Caco-2 (cell line): ENCODE measurements around the gene BAHCC1. TPM values are rescaled to one million over a fixed set of nuclear protein-coding genes. Genes with fewer than 3 reads are reported as not detected.
A peak's percentile ranks its signal among the peaks of the same experiment; 100 is the strongest.

ENCODE experiments used
- BruUV-seq: library from RNA; stranded (reverse); fragments of 400-500 nt; replicated peaks from 2 replicates; lab custom pipeline; 2021; lab: Mats Ljungman, UMichigan
- CTCF ChIA-PET: fragments of 300-600 bp; sonication (Branson Sonifier 250); formaldehyde crosslinking; loops from one replicate; lab custom pipeline; 2022; ENCODE audit warnings: antibody characterized with exemption; lab: Charles Lee
- POLR2A ChIA-PET: fragments of 300-600 bp; sonication (Branson Sonifier 250); formaldehyde crosslinking; loops from one replicate; lab custom pipeline; 2022; ENCODE audit warnings: antibody characterized with exemption; lab: Charles Lee
- DNase-seq, 2 experiments: peaks; one replicate each; pipeline versions ENCODE4 v3.0.0 to v3.0.0-alpha.2; 2020 to 2022
- H3K27me3 ChIP-seq: replicated peaks from 2 replicates; pipeline ENCODE4 v1.6.0; 2011; ENCODE audit warnings: low read length; ENCODE audit not compliant: control insufficient read depth, insufficient read depth
- H3K36me3 ChIP-seq: 2 replicates; pipeline ENCODE4 v1.5.1; 2011; ENCODE audit warnings: low read length; ENCODE audit not compliant: control insufficient read depth, insufficient read depth
- H3K4me1 ChIP-seq: fragments of 250-450 bp; sonication (Bioruptor Pico); 2 replicates; pipeline ENCODE4 v1.5.1; 2020; ENCODE audit warnings: mild to moderate bottlenecking
- H3K4me3 ChIP-seq: 2 replicates; pipeline ENCODE4 v1.5.1; 2011; ENCODE audit warnings: low read depth, mild to moderate bottlenecking, control low read depth, low read length
- H3K9me3 ChIP-seq: fragments of 250-450 bp; sonication (Bioruptor Pico); 2 replicates; pipeline ENCODE4 v1.5.1; 2020; ENCODE audit warnings: mild to moderate bottlenecking, moderate library complexity
- H3K27ac Mint-ChIP-seq: one replicate; pipeline ENCODE4 v1.8.0; 2022; ENCODE audit warnings: mixed read lengths; ENCODE audit not compliant: unreplicated experiment
- H3K27me3 Mint-ChIP-seq: one replicate; pipeline ENCODE4 v1.8.0; 2022; ENCODE audit warnings: mixed read lengths; ENCODE audit not compliant: insufficient read depth, unreplicated experiment
- H3K36me3 Mint-ChIP-seq: one replicate; pipeline ENCODE4 v1.8.0; 2022; ENCODE audit warnings: mild to moderate bottlenecking, mixed read lengths; ENCODE audit not compliant: insufficient read depth, unreplicated experiment
- H3K4me1 Mint-ChIP-seq: one replicate; pipeline ENCODE4 v1.8.0; 2022; ENCODE audit warnings: low read depth, mixed read lengths; ENCODE audit not compliant: unreplicated experiment
- H3K4me3 Mint-ChIP-seq: one replicate; pipeline ENCODE4 v1.8.0; 2022; ENCODE audit warnings: mild to moderate bottlenecking, moderate library complexity, mixed read lengths; ENCODE audit not compliant: unreplicated experiment
- H3K9me3 Mint-ChIP-seq: one replicate; pipeline ENCODE4 v1.8.0; 2022; ENCODE audit warnings: mixed read lengths; ENCODE audit not compliant: unreplicated experiment
- CTCF ChIP-seq, 2 experiments: fragments of 200-600 bp in 1 of 2; IDR thresholded peaks; 1 replicate in 1 of 2; 2 replicates in 1 of 2; pipeline versions ENCODE4 v1.5.1 to v1.8.0; 2011 to 2022; ENCODE audit warnings: antibody characterized with exemption in 1 of 2, control low read depth in 1 of 2, inconsistent platforms in 1 of 2, low read depth in 1 of 2, low read length in 1 of 2, mild to moderate bottlenecking in 1 of 2, moderate library complexity in 1 of 2; ENCODE audit not compliant: insufficient read depth in 1 of 2, severe bottlenecking in 1 of 2, unreplicated experiment in 1 of 2
- intact Hi-C: fragments of 100-400 bp; cut with micrococcal nuclease; formaldehyde crosslinking; loops from one replicate; pipeline ENCODE4 v1.10.0; 2022; ENCODE audit not compliant: unreplicated experiment
- microRNA-seq: library from miRNA; unstranded; fragments of <30 nt; microRNA quantifications from one replicate; pipeline ENCODE4 v1.2.0, GENCODE V29; 2022
- total RNA-seq: library from RNA; stranded (reverse); gene quantifications from 2 replicates; pipeline ENCODE4 v1.2.3, GENCODE V29; 2022

The BAHCC1 gene
- total RNA-seq, 1 experiment from 2014 or later = 10.2 TPM

DNA sequence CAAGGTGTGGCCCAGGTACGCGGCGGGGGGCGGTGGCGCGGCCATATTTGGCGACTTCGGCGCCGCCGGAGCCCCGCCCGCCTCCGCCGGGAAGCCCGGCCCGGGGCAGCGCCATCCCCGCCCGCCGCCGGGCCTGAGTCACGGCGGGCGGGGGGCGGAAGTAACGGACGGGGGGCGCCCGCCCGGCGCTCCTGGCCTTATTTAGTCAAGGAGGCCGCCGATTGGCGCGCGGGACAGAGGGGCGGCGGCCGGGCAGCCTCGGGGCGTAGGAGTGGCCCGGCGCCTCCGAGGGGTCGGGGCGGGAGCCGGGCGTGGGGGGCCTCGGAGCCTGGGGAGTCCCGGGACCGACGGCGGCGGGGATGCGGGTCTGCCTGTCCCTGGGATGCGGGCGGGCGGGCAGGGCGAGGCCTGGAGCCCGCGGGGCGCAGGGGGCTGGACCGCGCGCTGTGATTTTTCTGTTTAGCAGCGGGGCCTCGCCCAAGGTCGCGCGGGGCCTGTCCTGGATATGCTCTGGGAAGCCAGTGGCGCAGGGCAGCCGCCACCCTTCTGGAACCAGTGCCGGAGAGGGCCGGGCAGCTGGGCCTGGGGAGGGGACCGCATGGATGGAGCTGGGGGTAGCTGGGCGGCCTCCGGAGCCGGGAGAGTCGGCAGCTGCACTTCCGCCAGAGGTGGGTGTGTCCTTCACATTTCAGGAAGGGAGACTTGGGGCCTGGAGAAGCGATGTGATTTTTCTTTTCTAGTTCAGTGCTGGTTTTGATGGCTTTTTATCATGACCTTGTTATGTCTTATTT, 119.7 kb downstream of the BAHCC1 start:
- BruUV-seq = no TSS peak
- intact Hi-C loops = loop anchor here (10.0 kb wide), 1 partner anchor 120 kb away; the partner anchor contains the start of gene BAHCC1

GRCh38 chr17:81515530-81516041, 120.3 kb downstream of the BAHCC1 start:
- Mint-ChIP-seq H3K9me3 (no peaks in the 10 kb centered on the region), H3K27me3 (no peaks in the 10 kb centered on the region), H3K36me3 (peaks cover 66% of the 10 kb centered on the region), H3K4me1 (peaks cover 24% of the 10 kb centered on the region), H3K27ac (peak overlapping the region; percentile 94), H3K4me3 (peak overlapping the region; percentile 92)
- Histone ChIP-seq H3K36me3 (peaks cover 16% of the 10 kb centered on the region), H3K4me1 (peaks cover 42% of the 10 kb centered on the region), H3K4me3 (peak overlapping the region; percentile 72), H3K9me3 (no peaks in the 10 kb centered on the region), H3K27me3 (no peaks in the 10 kb centered on the region)
- DNase-seq = peak; percentile 4 to 49
- ChIA-PET POLR2A (interaction anchor here (0.6 to 1.1 kb wide), 3 partner anchors 15 to 121 kb away, joined by 3 to 4 read pairs (median 4); partner anchors contain the start of gene BAHCC1), CTCF (interaction anchor here (0.6 to 1.2 kb wide), 2 partner anchors 31 to 355 kb away, joined by 3 read pairs; no protein-coding TSS in a partner anchor)
- TF ChIP-seq CTCF (IDR thresholded peaks at IDR 0.05; ENCODE audit: insufficient read depth in 1 of 2, low read depth in 1 of 2, low read length in 1 of 2, severe bottlenecking in 1 of 2, unreplicated experiment in 1 of 2) = no peak
- BruUV-seq = no TSS peak
- intact Hi-C loops = loop anchor here (10.0 kb wide), 1 partner anchor 121 kb away; the partner anchor contains the start of gene BAHCC1

More for the DNA sequence above, 119.7 kb downstream of the BAHCC1 start:
- DNase-seq = peak; percentile 90 to 92
- H3K36me3 ChIP-seq = peaks cover 18% of the 10 kb centered on the region
- POLR2A ChIA-PET = interaction anchor here (0.6 to 1.1 kb wide), 3 partner anchors 15 to 121 kb away, joined by 3 to 4 read pairs (median 4); partner anchors contain the start of gene BAHCC1
- peaks cover 42% of the 10 kb centered on the region for H3K4me1 ChIP-seq
- H3K4me1 Mint-ChIP-seq = peaks cover 28% of the 10 kb centered on the region
- H3K27me3 Mint-ChIP-seq = no peaks in the 10 kb centered on the region
- no peaks in the 10 kb centered on the region for H3K9me3 Mint-ChIP-seq
- peak overlapping the region; percentile 92 for H3K4me3 Mint-ChIP-seq
- H3K4me3 ChIP-seq = peak overlapping the region; percentile 72
- CTCF ChIA-PET = interaction anchor here (0.6 to 1.2 kb wide), 3 partner anchors 7 to 355 kb away, joined by 3 to 7 read pairs (median 3); no protein-coding TSS in a partner anchor
- no peaks in the 10 kb centered on the region for H3K9me3 ChIP-seq
- no peak for TF ChIP-seq CTCF (IDR thresholded peaks at IDR 0.05; ENCODE audit: insufficient read depth in 1 of 2, low read depth in 1 of 2, low read length in 1 of 2, severe bottlenecking in 1 of 2, unreplicated experiment in 1 of 2)
- H3K27ac Mint-ChIP-seq = peak overlapping the region; percentile 96
- peaks cover 72% of the 10 kb centered on the region for H3K36me3 Mint-ChIP-seq
- no peaks in the 10 kb centered on the region for H3K27me3 ChIP-seq

Small RNAs within 50 kb of the gene (microRNA-seq; reads per million reads assigned to microRNA genes)
- gene MIR3186 (not detected), gene MIR4740 (not detected)

Other genes with a start within 250 kb of the BAHCC1 start
- gene PVALEF, start 229.9 kb upstream of the BAHCC1 start, total RNA-seq = 0.58 TPM in 1 of 2 replicates, not detected in the other
- gene AATK, start 229.2 kb upstream of the BAHCC1 start, total RNA-seq = 26.4 and 26.6 TPM in 2 replicates
- gene CEP131, start 172.5 kb upstream of the BAHCC1 start, total RNA-seq = 28.4 and 29.4 TPM in 2 replicates
- 38.7 and 40.3 TPM in 2 replicates for gene TEPSIN, start 156.4 kb upstream of the BAHCC1 start, total RNA-seq
- gene NDUFAF8, start 156.1 kb upstream of the BAHCC1 start, total RNA-seq = 65.0 and 66.7 TPM in 2 replicates
- 131 and 137 TPM in 2 replicates for gene SLC38A10, start 100.2 kb upstream of the BAHCC1 start, total RNA-seq
- gene ACTG1, start 117.3 kb downstream of the BAHCC1 start, total RNA-seq = 1,436 and 1,933 TPM in 2 replicates
- 2.1 and 2.9 TPM in 2 replicates for gene FSCN2, start 132.9 kb downstream of the BAHCC1 start, total RNA-seq
- 38.5 and 42.2 TPM in 2 replicates for gene FAAP100, start 156.9 kb downstream of the BAHCC1 start, total RNA-seq
- gene NPLOC4, start 241.7 kb downstream of the BAHCC1 start, total RNA-seq = 119 and 139 TPM in 2 replicates
- gene TSPAN10, start 241.7 kb downstream of the BAHCC1 start, total RNA-seq = 4.0 and 4.1 TPM in 2 replicates